Fibroblast of lung (primary cell): Measurements from ENCODE around the gene NLRC5. TPM values are rescaled to one million over a fixed set of nuclear protein-coding genes. Genes with fewer than 3 reads are reported as not detected.
"Not testable (repeated sequence)": the region's sequence is repeated elsewhere in the genome, so short reads cannot be mapped to it uniquely, and the experiment has no call there.

Experiments
- DNase-seq, 2 donors: peaks; one replicate each; pipeline versions ENCODE4 v3.0.0 to v3.0.0-alpha.2; 2010; ENCODE audit warnings: low read depth in 2 of 2
- H2AFZ ChIP-seq: 2 replicates; pipeline ENCODE4 v1.5.1; 2012; ENCODE audit warnings: low read length, control low read depth, inconsistent platforms
- H3K27ac ChIP-seq: 2 replicates; pipeline ENCODE4 v1.5.1; 2011; ENCODE audit warnings: low read length, control low read depth; ENCODE audit not compliant: insufficient read depth
- H3K27me3 ChIP-seq: 2 replicates; pipeline ENCODE4 v1.5.1; 2011; ENCODE audit warnings: mild to moderate bottlenecking, low read length; ENCODE audit not compliant: control insufficient read depth, insufficient read depth
- H3K36me3 ChIP-seq: 2 replicates; pipeline ENCODE4 v1.5.1; 2011; ENCODE audit warnings: low read length; ENCODE audit not compliant: control insufficient read depth, insufficient read depth
- H3K4me1 ChIP-seq: 2 replicates; pipeline ENCODE4 v1.5.1; 2011; ENCODE audit warnings: low read length; ENCODE audit not compliant: control insufficient read depth, insufficient read depth; ENCODE audit errors: extremely low read depth
- H3K4me2 ChIP-seq: 2 replicates; pipeline ENCODE4 v1.5.1; 2011; ENCODE audit warnings: low read length, control low read depth; ENCODE audit not compliant: insufficient read depth; ENCODE audit errors: extremely low read depth
- H3K4me3 ChIP-seq, 4 experiments: fragments of 200-600 bp in 1 of 4; sonication (generic) in 1 of 4; replicated peaks in 1 of 4; 2 replicates each; pipeline ENCODE4 v1.5.1; 2011 to 2016; ENCODE audit warnings: low read length in 4 of 4, low read depth in 3 of 4, mild to moderate bottlenecking in 3 of 4, control low read depth in 2 of 4, inconsistent platforms in 1 of 4, mixed read lengths in 1 of 4; ENCODE audit not compliant: insufficient read depth in 1 of 4; ENCODE audit errors: control extremely low read depth in 1 of 4
- H3K79me2 ChIP-seq: 2 replicates; pipeline ENCODE4 v1.5.1; 2012; ENCODE audit warnings: mild to moderate bottlenecking, low read length, inconsistent platforms; ENCODE audit not compliant: control insufficient read depth, insufficient read depth
- H3K9ac ChIP-seq: 2 replicates; pipeline ENCODE4 v1.5.1; 2011; ENCODE audit warnings: mild to moderate bottlenecking, low read length, control low read depth; ENCODE audit not compliant: insufficient read depth
- H3K9me3 ChIP-seq: 2 replicates; pipeline ENCODE4 v1.5.1; 2012; ENCODE audit warnings: low read depth, low read length; ENCODE audit not compliant: control insufficient read depth, insufficient read depth
- H4K20me1 ChIP-seq: 2 replicates; pipeline ENCODE4 v1.5.1; 2011; ENCODE audit warnings: low read length; ENCODE audit not compliant: control insufficient read depth, insufficient read depth; ENCODE audit errors: extremely low read depth
- EZH2 ChIP-seq: IDR thresholded peaks from 2 replicates; pipeline ENCODE4 v1.5.1; 2012; ENCODE audit warnings: low read length, control low read depth, mild to moderate bottlenecking; ENCODE audit errors: missing control alignments
- polyA plus RNA-seq, 2 donors: library from polyadenylated mRNA; depleted of rRNA in 1 of 2; stranded (reverse) in 1 of 2; unstranded in 1 of 2; fragments of >200 nt; gene quantifications; 2 replicates each; pipeline ENCODE4 v1.2.1, GENCODE V29; 2011 to 2012; ENCODE audit warnings: missing spikeins in 1 of 2
- total RNA-seq: library from RNA; depleted of rRNA; stranded (reverse); fragments of >200 nt; gene quantifications from 2 replicates; pipeline ENCODE4 v1.2.1, GENCODE V29; 2014
- TF ChIP-seq, protein P1 (sequence below), 2 donors: IDR thresholded peaks in 1 of 2; conservative IDR thresholded peaks in 1 of 2; 1 replicate in 1 of 2; 2 replicates in 1 of 2; pipeline ENCODE4 v1.5.1; 2011 to 2012; ENCODE audit warnings: low read length in 2 of 2, control low read depth in 1 of 2, inconsistent platforms in 1 of 2, low read depth in 1 of 2, mild to moderate bottlenecking in 1 of 2

Gene NLRC5
- total and polyA plus RNA-seq, 2 donors (not counting 1 experiment from before 2014, with no cell fraction given): 22.2 to 43.6 TPM

DNA sequence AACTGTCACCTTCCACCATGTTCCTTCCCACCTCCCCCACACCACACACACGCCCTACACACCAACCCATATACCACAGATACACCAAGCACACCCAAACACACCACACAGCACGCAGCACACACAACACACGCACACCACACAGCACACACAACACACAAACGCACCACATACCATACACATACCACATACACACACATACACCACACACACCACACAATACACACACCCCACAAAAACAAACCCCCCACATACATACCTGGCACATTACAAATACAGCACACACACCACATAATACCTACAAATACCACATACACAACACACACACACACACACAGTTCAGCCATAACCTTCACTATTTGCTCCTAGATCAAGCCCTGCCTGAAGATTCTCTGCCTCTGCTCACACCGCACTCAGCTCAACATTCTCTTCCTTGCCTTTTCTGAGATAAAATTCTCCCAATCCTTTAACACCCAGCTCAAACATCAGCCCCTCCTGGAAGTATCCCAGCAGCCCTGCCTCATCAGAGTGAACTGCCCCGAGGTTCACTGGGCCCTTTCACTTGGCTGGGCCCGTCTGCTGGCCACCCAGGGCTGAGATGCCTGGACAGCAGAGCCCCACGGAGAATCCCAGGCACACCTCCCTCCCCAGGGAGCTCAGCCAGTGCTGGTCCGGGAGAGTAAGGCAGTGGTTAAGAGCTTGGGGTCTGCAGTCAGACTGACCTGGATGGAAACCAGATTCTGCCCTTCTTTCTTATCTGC lies 71.1 kb downstream of the NLRC5 start:
- no peaks in the 10 kb centered on the region for H3K9me3 ChIP-seq
- no peaks in the 10 kb centered on the region for H3K79me2 ChIP-seq
- H3K27me3 ChIP-seq: no peaks in the 10 kb centered on the region
- DNase-seq: peak in 1 of 2 donors; percentile 29
- H3K4me3 ChIP-seq: no peak overlapping the region
- peak overlapping the region; percentile 76 for H3K27ac ChIP-seq
- TF ChIP-seq, protein P1, sequence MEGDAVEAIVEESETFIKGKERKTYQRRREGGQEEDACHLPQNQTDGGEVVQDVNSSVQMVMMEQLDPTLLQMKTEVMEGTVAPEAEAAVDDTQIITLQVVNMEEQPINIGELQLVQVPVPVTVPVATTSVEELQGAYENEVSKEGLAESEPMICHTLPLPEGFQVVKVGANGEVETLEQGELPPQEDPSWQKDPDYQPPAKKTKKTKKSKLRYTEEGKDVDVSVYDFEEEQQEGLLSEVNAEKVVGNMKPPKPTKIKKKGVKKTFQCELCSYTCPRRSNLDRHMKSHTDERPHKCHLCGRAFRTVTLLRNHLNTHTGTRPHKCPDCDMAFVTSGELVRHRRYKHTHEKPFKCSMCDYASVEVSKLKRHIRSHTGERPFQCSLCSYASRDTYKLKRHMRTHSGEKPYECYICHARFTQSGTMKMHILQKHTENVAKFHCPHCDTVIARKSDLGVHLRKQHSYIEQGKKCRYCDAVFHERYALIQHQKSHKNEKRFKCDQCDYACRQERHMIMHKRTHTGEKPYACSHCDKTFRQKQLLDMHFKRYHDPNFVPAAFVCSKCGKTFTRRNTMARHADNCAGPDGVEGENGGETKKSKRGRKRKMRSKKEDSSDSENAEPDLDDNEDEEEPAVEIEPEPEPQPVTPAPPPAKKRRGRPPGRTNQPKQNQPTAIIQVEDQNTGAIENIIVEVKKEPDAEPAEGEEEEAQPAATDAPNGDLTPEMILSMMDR (conservative IDR thresholded peaks at IDR 0.05 in 1 of 2, IDR thresholded peaks at IDR 0.05 in 1 of 2; ENCODE audit: low read depth in 1 of 2, low read length in 2 of 2): no peak
- no peak for TF ChIP-seq EZH2
- H2AFZ ChIP-seq: no peak overlapping the region
- H3K9ac ChIP-seq: no peak overlapping the region
- no peaks in the 10 kb centered on the region for H4K20me1 ChIP-seq
- peaks cover 11% of the 10 kb centered on the region for H3K36me3 ChIP-seq
- H3K4me1 ChIP-seq: peaks cover 17% of the 10 kb centered on the region
- no peak overlapping the region for H3K4me2 ChIP-seq

GRCh38 chr16:57061084-57061905 lies 71.9 kb downstream of the NLRC5 start:
- Histone ChIP-seq H4K20me1 (no peaks in the 10 kb centered on the region), H3K27ac (peak overlapping the region; percentile 76), H3K4me3 (no peak overlapping the region), H3K27me3 (no peaks in the 10 kb centered on the region), H3K9ac (peak overlapping the region; percentile 32), H3K36me3 (peaks cover 9% of the 10 kb centered on the region), H2AFZ (no peak overlapping the region), H3K4me2 (no peak overlapping the region), H3K9me3 (no peaks in the 10 kb centered on the region), H3K4me1 (peaks cover 17% of the 10 kb centered on the region), H3K79me2 (no peaks in the 10 kb centered on the region)
- TF ChIP-seq, protein P1 (conservative IDR thresholded peaks at IDR 0.05 in 1 of 2, IDR thresholded peaks at IDR 0.05 in 1 of 2; ENCODE audit: low read depth in 1 of 2, low read length in 2 of 2): no peak
- no peak for TF ChIP-seq EZH2
- peak; percentile 34 to 70 for DNase-seq

DNA sequence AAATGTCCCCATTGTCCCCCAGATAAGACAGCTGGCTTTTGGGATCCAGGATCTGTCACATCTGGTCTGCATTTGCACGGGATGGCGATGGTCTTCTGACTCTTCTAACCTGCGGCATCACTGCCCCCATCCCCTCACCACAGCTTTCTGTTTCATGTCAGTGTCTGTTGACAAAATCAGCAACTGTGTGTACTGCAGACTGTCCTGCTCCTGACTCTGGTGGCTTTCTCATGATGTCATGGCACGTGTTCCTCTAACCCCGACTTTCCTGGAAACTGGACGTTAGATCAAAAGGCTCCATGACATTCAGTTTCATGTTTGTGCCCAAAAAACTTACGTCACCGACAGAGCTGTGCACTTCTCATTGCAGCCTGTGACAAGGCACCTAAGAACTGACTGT lies 73.0 kb downstream of the NLRC5 start:
- H2AFZ ChIP-seq: no peak overlapping the region

GRCh38 chr16:57063189-57063588 lies 73.8 kb downstream of the NLRC5 start:
- not testable (repeated sequence) for H4K20me1 ChIP-seq, H2AFZ ChIP-seq, H3K79me2 ChIP-seq, DNase-seq, H3K9ac ChIP-seq, H3K9me3 ChIP-seq, H3K27ac ChIP-seq, H3K4me2 ChIP-seq, H3K4me3 ChIP-seq, H3K27me3 ChIP-seq, H3K36me3 ChIP-seq
- H3K4me1 ChIP-seq: peaks cover 17% of the 10 kb centered on the region

More for the DNA sequence above, 73.0 kb downstream of the NLRC5 start:
- Histone ChIP-seq H4K20me1 (no peaks in the 10 kb centered on the region), H3K4me3 (no peak overlapping the region), H3K36me3 (peaks cover 9% of the 10 kb centered on the region), H3K4me2 (no peak overlapping the region), H3K9ac (no peak overlapping the region), H3K9me3 (no peaks in the 10 kb centered on the region), H3K27me3 (no peaks in the 10 kb centered on the region), H3K79me2 (no peaks in the 10 kb centered on the region), H3K4me1 (peaks cover 17% of the 10 kb centered on the region), H3K27ac (no peak overlapping the region)
- DNase-seq: no peak
- TF ChIP-seq, protein P1 (conservative IDR thresholded peaks at IDR 0.05 in 1 of 2, IDR thresholded peaks at IDR 0.05 in 1 of 2; ENCODE audit: low read depth in 1 of 2, low read length in 2 of 2): no peak
- TF ChIP-seq EZH2: no peak
